RPMI7951 (cell line): ENCODE results near the gene KRT84. TPM values are rescaled to one million over a fixed set of nuclear protein-coding genes. Genes with fewer than 3 reads are reported as not detected.
A peak's percentile ranks its signal among the peaks of the same experiment; 100 is the strongest.

Source experiments
- DNase-seq: peaks from one replicate; pipeline ENCODE4 v3.0.0-alpha.2; 2012; ENCODE audit warnings: low read depth
- total RNA-seq: library from RNA; depleted of rRNA; stranded (reverse); fragments of >200 nt; shearing (Covaris generic); gene quantifications from 2 replicates; pipeline ENCODE4 v1.2.3, GENCODE V29; 2014; rRNA removed

Gene KRT84, protein sequence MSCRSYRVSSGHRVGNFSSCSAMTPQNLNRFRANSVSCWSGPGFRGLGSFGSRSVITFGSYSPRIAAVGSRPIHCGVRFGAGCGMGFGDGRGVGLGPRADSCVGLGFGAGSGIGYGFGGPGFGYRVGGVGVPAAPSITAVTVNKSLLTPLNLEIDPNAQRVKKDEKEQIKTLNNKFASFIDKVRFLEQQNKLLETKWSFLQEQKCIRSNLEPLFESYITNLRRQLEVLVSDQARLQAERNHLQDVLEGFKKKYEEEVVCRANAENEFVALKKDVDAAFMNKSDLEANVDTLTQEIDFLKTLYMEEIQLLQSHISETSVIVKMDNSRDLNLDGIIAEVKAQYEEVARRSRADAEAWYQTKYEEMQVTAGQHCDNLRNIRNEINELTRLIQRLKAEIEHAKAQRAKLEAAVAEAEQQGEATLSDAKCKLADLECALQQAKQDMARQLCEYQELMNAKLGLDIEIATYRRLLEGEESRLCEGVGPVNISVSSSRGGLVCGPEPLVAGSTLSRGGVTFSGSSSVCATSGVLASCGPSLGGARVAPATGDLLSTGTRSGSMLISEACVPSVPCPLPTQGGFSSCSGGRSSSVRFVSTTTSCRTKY
- total RNA-seq, result not detected in 2 replicates

DNA sequence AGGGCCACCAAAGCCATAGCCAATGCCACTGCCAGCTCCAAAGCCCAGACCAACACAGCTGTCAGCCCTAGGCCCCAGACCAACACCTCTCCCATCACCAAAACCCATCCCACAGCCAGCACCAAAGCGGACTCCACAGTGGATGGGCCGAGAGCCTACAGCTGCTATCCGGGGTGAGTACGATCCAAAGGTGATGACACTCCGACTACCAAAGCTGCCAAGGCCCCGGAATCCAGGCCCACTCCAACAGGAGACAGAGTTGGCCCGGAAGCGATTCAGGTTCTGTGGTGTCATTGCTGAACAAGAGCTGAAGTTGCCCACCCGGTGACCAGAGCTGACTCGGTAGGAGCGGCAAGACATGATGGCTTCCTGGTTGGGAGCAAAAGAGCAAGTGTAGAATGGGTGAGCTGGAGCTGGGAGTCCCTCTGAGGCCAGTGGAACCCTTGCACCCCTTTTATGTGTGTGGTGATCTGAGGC, at the start of gene KRT84:
Gene KRT84, minus strand, starts transcription at position 427 of the 477 bp plus-strand sequence. Its CDS starts 67 bp downstream, at position 360.
- no peak for DNase-seq

DNA sequence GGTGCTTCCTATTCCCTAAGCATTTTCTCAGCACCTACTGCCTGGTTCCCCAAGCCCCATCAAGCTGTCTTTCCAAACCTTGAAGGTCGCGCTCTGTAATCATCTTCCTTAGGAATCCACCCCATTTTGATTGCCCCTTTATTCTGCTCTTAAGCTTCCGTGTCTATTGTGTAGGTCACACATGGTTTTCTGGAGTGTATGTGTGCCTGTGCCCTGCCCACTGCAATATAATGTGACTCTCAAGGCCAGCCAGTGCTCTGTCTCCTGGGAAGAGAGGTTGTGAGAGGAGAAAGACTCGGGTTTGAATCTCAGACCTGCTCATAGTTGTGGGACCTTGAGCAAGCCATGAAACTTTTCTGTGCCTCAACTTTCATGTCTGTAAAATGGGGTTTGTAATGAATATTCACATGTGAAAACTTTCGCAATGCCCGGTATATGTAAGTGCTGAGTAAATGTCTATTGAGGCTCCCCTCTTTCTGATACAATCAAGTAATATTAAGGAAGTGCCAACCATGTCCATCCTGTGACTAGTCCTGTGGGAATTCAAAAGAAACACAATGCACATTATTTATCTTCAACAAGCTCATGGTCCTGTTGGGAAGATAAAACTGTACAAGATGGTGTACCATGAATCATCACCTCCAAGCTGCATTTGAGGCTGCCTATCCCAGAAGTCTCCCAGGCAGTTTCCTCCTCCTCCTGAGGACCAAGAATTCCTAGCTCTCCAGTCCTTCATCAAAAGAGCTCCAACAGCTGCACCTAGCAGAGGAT, 49.5 kb upstream of the KRT84 start:
- no peak for DNase-seq

DNA sequence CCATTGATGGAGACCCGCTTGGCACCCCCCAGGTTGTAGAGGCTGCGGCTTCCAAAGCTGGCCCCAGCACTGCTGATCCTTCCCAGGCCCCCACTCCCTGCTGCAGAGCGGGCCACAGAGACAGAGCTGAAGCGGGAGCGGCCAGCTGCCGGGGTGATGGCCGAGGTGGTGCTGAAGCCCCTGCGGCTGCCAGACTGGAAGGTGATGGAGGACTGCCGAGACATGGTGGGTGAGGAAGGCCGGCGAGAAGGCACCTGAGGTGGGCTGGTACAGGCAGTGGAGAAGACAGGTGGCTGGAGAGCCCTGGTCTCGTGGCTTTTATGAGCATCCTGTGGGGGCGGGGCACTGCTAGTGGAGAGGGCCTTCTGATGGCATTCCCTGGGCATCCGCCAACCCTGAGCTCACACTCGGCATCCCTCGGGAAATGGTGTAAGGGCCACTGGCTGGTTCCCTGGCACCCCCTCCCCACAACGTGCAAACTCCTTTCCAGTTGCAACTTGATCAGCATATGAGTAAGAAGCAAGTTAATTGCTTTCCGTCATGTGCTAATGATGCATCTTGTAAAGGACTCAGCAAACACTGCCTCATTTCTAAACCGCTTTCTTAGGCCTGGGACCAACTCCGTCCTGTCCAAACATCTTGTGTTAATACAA, 48.8 kb upstream of the KRT84 start, which contains the start of gene KRT75:
Gene KRT75, minus strand, starts transcription at position 291 of the 653 bp plus-strand sequence. Its CDS starts 67 bp downstream, at position 224.
- no peak for DNase-seq

DNA sequence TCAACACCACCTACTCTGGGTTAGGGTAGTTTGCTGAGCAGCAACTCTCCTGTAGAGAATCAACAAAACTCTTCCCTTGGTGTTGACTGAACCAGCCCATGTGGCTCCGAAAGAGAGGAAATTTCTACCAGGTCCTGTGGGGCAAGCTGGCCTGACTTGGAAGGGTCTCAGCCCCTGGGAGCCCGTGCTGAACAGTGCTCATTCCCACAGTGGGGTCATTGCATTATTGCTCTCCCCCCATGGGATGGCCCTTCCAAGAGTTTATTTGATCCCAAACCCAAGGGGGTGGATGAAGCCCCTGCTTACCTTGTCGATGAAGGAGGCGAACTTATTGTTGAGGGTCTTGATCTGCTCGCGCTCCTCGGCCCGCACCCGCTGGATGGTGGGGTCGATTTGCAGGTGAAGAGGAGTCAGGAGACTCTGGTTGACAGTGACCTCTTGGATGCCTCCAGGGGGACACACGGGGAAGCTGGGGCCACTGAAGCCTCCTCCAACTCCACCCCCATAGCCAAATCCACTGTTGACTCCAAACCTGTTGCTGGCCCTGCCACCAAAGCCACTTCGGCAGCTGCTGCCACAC, 48.1 kb upstream of the KRT84 start:
- no peak for DNase-seq

DNA sequence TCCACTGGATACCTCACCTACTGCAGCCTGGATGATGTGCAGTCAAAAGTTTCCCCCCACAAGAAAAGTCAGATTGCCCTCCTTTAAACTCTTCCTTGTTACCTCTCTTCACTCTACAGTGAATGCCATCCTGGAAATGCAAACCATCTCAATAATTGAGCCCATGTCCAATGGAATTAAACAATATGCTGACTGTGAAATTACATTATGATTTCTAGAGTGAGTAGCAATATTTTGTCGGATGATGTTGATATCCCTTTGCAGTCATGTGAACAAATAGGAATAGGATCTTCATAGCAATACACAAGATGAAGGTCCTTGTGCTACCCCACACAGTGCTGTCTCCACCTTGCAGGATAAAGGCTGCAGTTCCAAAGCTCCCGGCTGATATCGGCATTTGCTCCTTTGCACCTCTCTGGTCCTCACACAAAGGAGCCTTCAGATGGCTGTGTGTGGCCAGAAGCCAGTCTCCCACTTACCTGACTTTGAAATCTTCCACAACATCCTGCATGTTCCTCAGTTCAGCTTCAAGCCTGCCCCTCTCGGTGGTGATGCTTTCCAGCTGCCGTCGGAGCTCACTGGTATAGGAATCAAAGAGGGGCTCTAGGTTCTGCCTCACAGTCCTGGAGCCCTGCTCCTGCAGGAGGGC, 47.2 kb upstream of the KRT84 start:
- DNase-seq, result no peak

DNA sequence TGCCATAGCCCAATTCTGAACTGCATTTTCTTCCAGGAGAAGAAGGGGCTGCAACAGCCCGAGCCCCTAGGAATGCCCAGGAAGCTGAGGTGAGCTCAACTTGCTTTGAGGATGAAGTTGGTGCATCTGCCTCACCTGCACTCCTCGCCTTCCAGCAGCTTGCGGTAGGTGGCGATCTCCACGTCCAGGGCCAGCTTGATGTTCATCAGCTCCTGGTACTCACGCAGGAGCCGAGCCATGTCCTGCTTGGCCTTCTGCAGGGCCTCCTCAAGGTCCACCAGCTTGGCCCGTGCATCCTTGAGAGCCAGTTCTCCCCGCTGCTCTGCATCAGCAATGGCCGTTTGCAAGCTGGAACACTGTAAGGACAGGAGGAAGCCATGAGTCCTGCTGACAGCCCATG, 42.7 kb upstream of the KRT84 start:
- no peak for DNase-seq

DNA sequence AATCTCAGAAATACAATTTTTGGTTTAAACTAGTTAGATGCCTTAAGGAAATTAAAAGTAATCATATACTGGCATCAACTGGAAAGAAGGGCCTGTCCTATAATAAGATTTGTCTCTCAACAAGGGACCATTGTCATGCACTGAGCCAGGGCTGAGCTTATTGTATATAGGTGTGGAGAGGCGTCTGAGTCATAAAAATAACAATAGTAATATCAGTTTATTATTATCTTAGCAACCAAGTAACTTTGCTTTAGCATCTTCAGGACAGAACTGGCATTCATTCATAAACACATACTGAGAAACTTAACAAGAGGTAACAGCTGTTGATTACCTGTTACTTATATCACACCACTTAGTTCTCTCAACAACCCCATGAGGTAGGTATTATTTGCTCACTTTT, 41.6 kb upstream of the KRT84 start:
- DNase-seq, result no peak

DNA sequence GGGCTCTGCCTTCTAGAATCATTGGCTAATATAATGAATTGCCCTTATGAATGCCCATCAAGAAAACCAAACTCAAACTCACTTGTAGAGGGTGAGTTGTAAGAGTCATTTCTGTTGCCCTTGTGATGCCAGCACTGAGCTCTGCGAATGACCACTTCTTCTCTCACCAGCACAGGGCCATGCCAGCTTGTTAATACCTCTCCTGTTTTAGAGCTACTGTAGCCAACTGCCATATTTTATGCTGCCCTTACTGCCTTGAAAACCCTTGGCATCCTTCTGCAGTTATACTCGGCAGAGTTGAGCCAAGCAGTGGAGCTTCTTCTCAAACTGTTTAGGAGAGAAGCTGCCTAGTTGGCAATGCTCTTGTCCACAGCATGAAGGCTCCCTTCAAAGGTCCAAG, 40.6 kb upstream of the KRT84 start:
- DNase-seq, result no peak

DNA sequence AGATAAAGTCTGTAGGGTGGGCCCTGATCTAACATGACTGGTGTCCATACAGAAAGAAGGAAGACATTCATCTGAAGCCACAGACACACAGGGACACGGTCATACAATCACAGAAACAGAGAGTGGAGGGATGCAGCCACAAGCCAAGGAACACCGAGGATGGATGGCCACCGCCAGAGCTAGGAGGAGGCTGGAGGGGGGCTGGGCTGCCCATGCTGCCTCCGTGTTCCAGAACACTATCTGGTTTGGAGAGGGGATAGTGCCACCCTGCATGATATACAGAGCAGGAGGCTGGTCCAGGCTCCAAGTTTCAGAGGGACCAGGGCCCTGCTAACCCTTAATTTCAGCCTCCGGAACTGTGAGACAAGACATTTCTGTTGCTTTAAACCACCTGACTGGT, 40.0 kb upstream of the KRT84 start:
- DNase-seq, result no peak

DNA sequence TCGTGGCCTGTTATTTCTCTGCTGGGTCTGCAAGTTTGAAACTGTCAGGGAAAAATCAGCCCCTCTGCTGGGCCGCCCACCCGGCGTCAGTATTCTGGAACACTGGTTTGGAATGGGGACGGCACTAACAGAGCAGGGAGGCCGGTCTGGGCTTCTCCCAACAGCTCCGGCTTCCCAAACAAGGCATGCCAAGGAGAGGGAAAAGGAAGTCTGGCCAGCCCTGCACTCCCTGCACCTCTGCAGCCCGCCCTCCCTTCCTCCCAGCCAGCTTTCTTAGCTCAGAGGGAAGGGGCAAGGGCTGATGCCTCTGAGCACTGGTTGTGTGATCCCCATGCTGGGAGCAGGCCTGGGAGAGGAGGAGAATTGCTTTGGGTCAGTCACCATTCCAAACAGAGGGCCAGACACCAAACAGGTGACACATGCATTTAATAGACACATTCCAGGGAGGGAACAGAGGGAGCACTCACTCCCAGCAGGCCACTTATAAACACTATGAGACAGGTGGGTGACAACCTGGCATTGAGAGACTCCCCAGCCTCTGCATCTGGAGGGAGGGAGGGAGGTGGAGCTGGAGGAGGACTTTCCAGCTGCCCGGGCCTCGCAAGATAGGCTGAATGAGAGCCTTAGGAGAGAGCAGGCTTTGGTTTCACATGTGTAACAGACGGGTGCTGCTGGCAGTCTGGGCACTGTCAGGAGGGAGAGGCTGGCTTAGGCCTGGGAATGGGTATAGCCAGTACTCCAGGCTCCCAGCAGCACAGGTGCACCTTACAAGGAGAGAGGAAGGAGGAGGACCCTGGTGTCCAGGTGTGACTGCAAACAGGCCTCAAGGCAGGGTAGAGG, 38.4 kb upstream of the KRT84 start:
- DNase-seq, result no peak

DNA sequence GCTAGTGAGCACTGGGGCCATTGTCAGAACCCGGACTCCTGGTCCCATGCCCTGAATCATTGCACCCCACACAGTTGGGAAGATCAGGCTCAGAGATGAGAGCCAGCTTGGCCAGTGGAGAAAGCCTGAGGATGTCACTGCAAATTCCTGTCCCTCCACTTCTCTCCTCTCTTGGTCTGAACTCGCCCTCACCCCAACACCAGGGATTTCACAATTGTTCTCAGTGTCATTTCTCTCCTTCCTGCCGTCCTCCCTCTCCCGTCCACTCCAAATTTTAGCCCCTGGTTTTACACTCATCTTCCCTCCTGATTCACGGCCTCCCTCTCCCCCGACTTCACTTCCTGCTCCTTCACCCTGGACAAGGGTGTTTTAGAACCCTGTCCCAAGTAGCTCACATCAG, 37.6 kb upstream of the KRT84 start:
- no peak for DNase-seq

DNA sequence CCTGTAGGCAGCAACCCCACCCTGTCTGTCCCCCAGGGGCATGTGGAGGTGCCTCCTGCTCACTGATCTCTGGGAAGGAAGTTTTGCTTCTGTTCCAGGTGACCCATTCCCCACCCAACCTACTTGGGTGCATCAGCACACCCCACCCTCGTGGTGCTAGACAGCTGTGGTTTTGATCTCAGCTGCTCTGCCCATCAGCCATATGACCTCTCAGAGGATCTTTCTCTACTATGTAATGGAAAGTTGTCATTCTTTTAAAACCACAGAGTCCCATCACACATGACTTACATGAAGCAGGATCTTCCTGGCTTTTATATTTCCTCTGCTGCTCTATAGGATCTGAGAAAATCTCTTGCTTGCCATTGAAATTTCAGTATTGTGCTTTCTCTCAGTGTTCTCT, 34.2 kb upstream of the KRT84 start:
- no peak for DNase-seq

DNA sequence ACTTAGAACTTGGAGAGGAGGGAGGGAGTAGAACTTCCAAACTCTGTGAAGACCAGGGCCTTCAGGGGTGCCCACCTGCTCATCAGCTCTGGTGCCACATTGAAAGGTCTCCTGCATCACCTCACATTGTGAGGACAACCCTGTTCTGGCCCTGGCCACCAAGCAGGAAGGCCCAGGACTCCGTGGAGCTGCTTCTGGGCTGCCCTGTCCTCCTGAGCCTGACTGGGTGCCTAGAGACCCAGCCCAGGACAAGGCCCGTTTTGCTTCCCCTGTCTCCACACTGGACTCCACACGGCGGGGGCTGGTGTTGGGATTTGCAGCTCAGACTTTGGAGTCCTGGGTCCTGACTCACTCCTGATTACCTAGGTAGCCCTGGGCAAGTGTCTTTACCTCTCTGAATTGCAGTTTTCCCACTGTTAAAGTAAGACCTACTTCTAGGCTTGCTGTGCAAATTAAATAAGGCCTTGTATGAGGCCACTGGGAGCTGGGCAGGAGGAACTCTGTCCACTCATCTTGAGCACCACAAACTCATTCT, 33.2 kb upstream of the KRT84 start:
- DNase-seq, result no peak

DNA sequence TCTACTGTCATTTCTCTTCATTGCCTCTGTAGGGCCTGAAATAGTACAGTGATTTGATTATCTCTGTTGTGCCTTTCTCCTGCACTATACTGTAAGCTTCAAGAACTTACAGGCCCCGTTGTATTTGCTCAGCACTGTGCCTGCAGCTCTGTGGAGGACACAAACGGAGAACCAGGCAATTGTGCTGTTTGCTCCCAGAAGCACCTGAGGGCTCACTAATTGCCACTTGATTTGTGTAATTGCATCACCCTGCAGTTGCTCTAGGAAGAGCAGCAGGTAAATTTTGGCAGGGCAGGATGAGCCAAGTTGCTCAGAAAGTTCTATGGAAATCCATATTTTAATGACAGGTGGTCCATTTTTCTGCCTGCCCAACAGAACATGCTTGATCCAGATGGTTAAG, 32.3 kb upstream of the KRT84 start:
- DNase-seq, result no peak

DNA sequence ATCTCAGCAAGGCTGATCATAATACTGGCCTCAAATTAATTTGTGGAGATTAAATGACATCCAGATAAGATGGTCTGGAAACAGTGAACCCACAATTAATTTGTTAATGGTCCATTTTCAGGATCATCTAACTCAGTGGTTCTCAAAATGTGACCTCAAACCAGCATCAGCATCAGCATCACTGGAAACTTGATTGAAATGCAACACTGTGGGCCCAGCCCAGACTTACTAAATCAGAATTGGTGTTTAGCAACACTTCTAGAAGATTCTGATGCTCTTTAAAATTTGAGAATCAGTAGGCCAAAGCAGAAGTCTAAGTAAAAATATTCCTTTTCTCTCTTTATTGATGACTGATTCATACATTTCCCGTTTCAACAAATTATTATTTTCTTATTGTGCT, 31.3 kb upstream of the KRT84 start:
- no peak for DNase-seq

DNA sequence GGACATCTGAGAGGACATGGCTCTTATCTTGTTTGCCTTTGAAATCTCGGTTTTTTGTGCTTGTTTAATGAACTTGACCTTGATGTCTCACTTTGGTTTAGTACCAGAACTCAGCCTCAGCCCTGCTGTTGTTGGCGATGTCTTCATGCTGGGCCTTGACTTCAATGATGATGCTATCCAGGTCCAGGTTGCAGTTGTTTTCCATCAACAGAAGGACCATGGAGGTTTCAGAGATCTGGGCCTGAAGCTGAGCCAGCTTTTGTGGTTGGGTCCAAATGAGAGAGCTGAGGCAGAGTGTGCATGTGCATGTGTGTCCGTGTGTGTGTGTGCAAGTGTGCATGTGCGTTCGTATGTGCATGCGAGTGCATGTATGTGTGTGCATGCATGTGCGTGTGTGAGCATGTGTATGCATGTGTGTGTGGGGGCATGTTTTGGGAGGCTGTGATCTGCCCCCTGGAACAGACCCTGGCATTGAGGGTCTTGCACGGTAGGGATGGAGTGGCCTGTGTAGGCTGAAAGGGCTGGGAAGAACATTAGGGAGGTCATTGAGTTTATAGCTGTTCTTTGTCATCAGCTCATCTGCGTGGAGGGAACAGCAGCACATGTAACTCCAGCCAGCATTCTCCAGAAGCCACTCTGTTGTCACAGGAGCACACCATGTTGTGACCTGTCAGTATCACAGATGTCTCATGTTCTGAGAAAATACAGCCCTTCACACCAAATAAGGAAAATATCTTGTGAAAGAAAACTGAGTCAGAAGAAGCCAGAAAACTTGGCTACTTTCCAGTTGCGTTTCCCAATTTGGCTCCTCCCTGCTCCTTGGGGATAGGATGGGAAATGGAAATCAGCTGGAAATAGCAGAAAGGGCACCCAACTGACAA, 30.7 kb upstream of the KRT84 start:
- DNase-seq, result peak; percentile 57

DNA sequence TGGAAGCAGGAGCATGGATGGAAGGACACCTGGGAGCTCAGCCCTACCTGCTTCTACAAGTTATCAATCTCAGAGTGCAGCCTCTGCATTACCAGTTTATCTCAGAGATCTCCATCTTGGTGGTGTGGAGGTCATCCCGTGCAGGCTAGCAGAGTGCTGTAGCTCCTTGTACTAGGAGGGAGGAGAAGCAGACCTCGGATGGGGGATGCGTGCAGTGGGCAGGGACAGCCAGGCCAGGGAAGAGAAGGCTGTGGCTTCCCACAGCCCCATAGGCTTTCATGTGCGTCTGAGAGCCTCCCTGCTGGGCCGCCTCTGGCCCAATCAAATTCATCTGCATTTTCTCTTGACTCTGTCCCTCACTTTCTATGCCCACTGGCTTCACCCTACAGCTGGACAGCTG, 29.5 kb upstream of the KRT84 start:
- DNase-seq, result no peak

DNA sequence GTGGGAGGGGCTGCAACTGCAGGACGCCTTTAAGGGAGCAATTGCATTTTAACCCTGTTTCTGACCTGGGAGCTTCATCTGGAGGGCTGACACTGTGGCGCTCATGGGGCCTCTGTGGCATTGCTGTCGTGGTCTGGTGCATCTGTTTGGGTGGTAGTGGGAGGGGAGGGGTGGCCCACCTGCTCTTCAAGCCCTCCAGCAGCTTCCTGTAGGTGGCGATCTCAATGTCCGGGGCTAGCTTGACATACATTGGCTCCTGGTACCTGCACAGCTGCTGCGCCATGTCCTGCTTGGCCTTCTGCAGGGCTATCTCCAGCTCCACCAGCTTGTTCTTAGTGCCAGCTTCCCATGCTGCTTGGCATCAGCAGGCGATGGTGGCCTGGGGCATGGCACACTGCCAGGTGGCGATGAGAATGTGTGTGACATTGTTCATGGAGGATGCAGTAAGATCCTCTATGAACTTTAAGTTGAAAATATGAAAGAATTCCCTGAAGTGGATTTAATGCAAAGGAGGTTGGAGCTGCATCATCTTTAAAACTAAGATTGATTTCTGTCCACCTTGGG, 28.4 kb upstream of the KRT84 start:
- DNase-seq, result no peak
